Astrocyte (in vitro differentiated cells and primary cell): ENCODE measurements around the gene COA5.

ENCODE experiments used
- EZH2 ChIP-seq: IDR thresholded peaks from 2 replicates; pipeline ENCODE4 v1.6.1; 2012; ENCODE audit warnings: mild to moderate bottlenecking, low read length, inconsistent platforms; ENCODE audit not compliant: insufficient read depth
- TF ChIP-seq, protein P1 (sequence below): IDR thresholded peaks from 2 replicates; pipeline ENCODE4 v1.5.1; 2011; ENCODE audit warnings: low read depth, mild to moderate bottlenecking, inconsistent platforms, low read length, moderate library complexity; ENCODE audit not compliant: insufficient read depth

DNA sequence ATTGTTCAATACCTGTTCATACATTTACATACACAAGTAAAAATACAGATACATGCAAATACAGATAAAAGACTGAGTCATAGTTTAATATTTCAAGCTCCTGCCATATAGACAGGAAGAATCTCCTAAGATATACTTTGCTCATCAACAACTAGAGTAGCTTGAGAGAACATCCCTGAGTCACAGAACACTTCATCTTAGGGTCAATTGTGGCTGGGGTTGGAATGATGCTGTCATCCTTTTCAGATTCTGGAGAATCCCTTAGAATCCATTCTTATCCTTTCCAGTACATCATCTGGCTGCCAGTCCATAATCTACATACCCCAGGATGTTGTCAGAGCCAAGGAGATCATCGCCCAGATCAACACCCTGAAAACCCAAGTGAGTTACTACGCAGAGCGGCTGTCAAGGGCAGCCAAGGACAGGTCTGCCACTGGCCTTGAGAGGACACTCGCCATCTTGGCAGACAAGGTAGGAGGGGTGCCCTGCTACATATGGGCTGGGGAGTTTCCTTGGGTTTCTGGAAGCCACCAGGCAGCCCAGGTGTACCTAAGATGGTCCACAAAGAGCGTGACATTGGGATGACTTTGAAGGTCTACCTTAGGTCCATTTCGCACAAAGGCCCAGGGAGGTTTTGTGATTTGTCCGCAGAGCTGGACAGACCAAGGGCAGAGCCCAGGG is 55.7 kb downstream of the COA5 start:
- TF ChIP-seq, protein P1, sequence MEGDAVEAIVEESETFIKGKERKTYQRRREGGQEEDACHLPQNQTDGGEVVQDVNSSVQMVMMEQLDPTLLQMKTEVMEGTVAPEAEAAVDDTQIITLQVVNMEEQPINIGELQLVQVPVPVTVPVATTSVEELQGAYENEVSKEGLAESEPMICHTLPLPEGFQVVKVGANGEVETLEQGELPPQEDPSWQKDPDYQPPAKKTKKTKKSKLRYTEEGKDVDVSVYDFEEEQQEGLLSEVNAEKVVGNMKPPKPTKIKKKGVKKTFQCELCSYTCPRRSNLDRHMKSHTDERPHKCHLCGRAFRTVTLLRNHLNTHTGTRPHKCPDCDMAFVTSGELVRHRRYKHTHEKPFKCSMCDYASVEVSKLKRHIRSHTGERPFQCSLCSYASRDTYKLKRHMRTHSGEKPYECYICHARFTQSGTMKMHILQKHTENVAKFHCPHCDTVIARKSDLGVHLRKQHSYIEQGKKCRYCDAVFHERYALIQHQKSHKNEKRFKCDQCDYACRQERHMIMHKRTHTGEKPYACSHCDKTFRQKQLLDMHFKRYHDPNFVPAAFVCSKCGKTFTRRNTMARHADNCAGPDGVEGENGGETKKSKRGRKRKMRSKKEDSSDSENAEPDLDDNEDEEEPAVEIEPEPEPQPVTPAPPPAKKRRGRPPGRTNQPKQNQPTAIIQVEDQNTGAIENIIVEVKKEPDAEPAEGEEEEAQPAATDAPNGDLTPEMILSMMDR = no peak
- no peak for TF ChIP-seq EZH2
